Measurements from ENCODE around the gene SLCO4A1. TPM values are rescaled to one million over a fixed set of nuclear protein-coding genes. Genes with fewer than 3 reads are reported as not detected.

SLCO4A1 gene
- polyA plus RNA-seq, 1 donor (not counting 4 experiments of a cell fraction or from before 2014, with no cell fraction given) = 1.8 TPM

DNA sequence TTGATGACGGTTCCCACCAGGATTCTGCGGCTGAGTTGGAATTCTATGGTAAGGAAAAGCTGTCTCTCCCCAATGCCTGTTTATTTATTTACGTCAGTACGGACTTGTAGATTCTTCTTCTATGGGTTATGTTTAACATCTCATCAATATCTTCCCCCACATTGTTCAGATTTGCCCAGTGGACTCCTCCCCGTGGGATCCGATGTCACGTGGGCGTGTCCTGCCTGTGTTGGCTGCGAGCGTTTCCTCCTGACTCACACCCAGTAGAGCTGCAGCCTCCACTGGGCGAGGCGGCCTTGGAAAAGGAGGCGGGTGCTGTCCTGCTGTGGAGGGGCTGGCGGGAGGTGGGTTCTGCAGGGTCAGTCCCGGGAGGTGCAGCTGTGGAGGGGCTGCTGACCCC, 46.8 kb upstream of the SLCO4A1 start:
- H3K9me3 ChIP-seq (ENCODE audit: control insufficient read depth, low read depth, low read length) = no peaks in the 10 kb centered on the region
- DNase-seq (ENCODE audit: low read depth, low spot score) (no peak), FAIRE-seq (peak; percentile 56)
- H3K36me3 ChIP-seq (ENCODE audit: control insufficient read depth in 2 of 2, extremely low read depth in 1 of 2, insufficient read depth in 2 of 2, low read length in 2 of 2) = no peaks in the 10 kb centered on the region
- TF ChIP-seq EZH2 (IDR thresholded peaks at IDR 0.05; ENCODE audit: low read length) = no peak
- TF ChIP-seq, protein P1, sequence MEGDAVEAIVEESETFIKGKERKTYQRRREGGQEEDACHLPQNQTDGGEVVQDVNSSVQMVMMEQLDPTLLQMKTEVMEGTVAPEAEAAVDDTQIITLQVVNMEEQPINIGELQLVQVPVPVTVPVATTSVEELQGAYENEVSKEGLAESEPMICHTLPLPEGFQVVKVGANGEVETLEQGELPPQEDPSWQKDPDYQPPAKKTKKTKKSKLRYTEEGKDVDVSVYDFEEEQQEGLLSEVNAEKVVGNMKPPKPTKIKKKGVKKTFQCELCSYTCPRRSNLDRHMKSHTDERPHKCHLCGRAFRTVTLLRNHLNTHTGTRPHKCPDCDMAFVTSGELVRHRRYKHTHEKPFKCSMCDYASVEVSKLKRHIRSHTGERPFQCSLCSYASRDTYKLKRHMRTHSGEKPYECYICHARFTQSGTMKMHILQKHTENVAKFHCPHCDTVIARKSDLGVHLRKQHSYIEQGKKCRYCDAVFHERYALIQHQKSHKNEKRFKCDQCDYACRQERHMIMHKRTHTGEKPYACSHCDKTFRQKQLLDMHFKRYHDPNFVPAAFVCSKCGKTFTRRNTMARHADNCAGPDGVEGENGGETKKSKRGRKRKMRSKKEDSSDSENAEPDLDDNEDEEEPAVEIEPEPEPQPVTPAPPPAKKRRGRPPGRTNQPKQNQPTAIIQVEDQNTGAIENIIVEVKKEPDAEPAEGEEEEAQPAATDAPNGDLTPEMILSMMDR (optimal IDR thresholded peaks at IDR 0.05 in 1 of 3, IDR thresholded peaks at IDR 0.05 in 1 of 3, conservative IDR thresholded peaks at IDR 0.05 in 1 of 3; ENCODE audit: extremely low read depth in 1 of 3, insufficient read depth in 2 of 3, low read length in 3 of 3) = no peak
- H3K4me2 ChIP-seq (ENCODE audit: control insufficient read depth, extremely low read depth, insufficient read depth, low read depth, low read length) = peak overlapping the region; percentile 16
- no peak overlapping the region for H3K4me3 ChIP-seq (ENCODE audit: control insufficient read depth in 2 of 3, extremely low read depth in 1 of 3, insufficient read depth in 2 of 3, low read depth in 1 of 3, low read length in 3 of 3)
- peaks cover 29% of the 10 kb centered on the region for H3K27me3 ChIP-seq (ENCODE audit: control insufficient read depth, extremely low read depth, insufficient read depth, low read length)
- H3K9me1 ChIP-seq (ENCODE audit: control insufficient read depth, extremely low read depth, insufficient read depth, low read length) = no peaks in the 10 kb centered on the region
- dilution Hi-C loops (cut with MboI; ENCODE audit: extremely low pct_ligation_motif_present, low sequenced_read_pairs) = no loop called here
- H3K27ac ChIP-seq (ENCODE audit: control insufficient read depth, insufficient read depth, low read length) = no peak overlapping the region
- H3K4me1 ChIP-seq (ENCODE audit: control insufficient read depth, extremely low read depth, insufficient read depth, low read length) = peaks cover 18% of the 10 kb centered on the region
- H3K79me2 ChIP-seq (ENCODE audit: control insufficient read depth, insufficient read depth, low read length) = no peaks in the 10 kb centered on the region
- no peak overlapping the region for H2AFZ ChIP-seq (ENCODE audit: control insufficient read depth, low read length)
- H3K9ac ChIP-seq (ENCODE audit: control insufficient read depth, extremely low read depth, insufficient read depth, low read length) = no peak overlapping the region
- no peaks in the 10 kb centered on the region for H4K20me1 ChIP-seq (ENCODE audit: control insufficient read depth, extremely low read depth, insufficient read depth, low read length)

- FAIRE-seq = no peak
Observed at GRCh38 chr20:62596486-62596885, 45.8 kb upstream of the SLCO4A1 start.

More at GRCh38 chr20:62596486-62596885, 45.8 kb upstream of the SLCO4A1 start:
- Histone ChIP-seq H3K4me3 (ENCODE audit: control insufficient read depth in 2 of 3, extremely low read depth in 1 of 3, insufficient read depth in 2 of 3, low read depth in 1 of 3, low read length in 3 of 3) (no peak overlapping the region), H3K27ac (ENCODE audit: control insufficient read depth, insufficient read depth, low read length) (no peak overlapping the region), H3K9ac (ENCODE audit: control insufficient read depth, extremely low read depth, insufficient read depth, low read length) (no peak overlapping the region), H3K79me2 (ENCODE audit: control insufficient read depth, insufficient read depth, low read length) (no peaks in the 10 kb centered on the region), H4K20me1 (ENCODE audit: control insufficient read depth, extremely low read depth, insufficient read depth, low read length) (no peaks in the 10 kb centered on the region), H3K9me3 (ENCODE audit: control insufficient read depth, low read depth, low read length) (no peaks in the 10 kb centered on the region), H3K9me1 (ENCODE audit: control insufficient read depth, extremely low read depth, insufficient read depth, low read length) (no peaks in the 10 kb centered on the region), H2AFZ (ENCODE audit: control insufficient read depth, low read length) (no peak overlapping the region), H3K27me3 (ENCODE audit: control insufficient read depth, extremely low read depth, insufficient read depth, low read length) (peaks cover 36% of the 10 kb centered on the region), H3K4me1 (ENCODE audit: control insufficient read depth, extremely low read depth, insufficient read depth, low read length) (peaks cover 16% of the 10 kb centered on the region), H3K4me2 (ENCODE audit: control insufficient read depth, extremely low read depth, insufficient read depth, low read depth, low read length) (no peak overlapping the region), H3K36me3 (ENCODE audit: control insufficient read depth in 2 of 2, extremely low read depth in 1 of 2, insufficient read depth in 2 of 2, low read length in 2 of 2) (no peaks in the 10 kb centered on the region)
- DNase-seq (ENCODE audit: low read depth, low spot score) = no peak
- no peak for TF ChIP-seq EZH2 (IDR thresholded peaks at IDR 0.05; ENCODE audit: low read length)
- TF ChIP-seq, protein P1 (optimal IDR thresholded peaks at IDR 0.05 in 1 of 3, IDR thresholded peaks at IDR 0.05 in 1 of 3, conservative IDR thresholded peaks at IDR 0.05 in 1 of 3; ENCODE audit: extremely low read depth in 1 of 3, insufficient read depth in 2 of 3, low read length in 3 of 3) = no peak
- dilution Hi-C loops (cut with MboI; ENCODE audit: extremely low pct_ligation_motif_present, low sequenced_read_pairs) = no loop called here
